OCI-M1 (cell line): ENCODE results near the gene MUS81.

Experiments
- DNase-seq: peaks from one replicate; lab custom pipeline; 2025; lab: John Stamatoyannopoulos, UW

Gene MUS81

GRCh38 chr11:65861165-65861505 lies 902 bp downstream of the MUS81 start:
- peak; percentile 57 for DNase-seq

- no peak for DNase-seq
Observed at GRCh38 chr11:65861533-65862183, 1.4 kb downstream of the MUS81 start.

GRCh38 chr11:65862191-65862735 lies 2.0 kb downstream of the MUS81 start:
- DNase-seq: no peak

- DNase-seq: no peak
Observed at GRCh38 chr11:65862941-65863888, 3.0 kb downstream of the MUS81 start.

- DNase-seq: no peak
Observed at GRCh38 chr11:65863889-65864705, 3.9 kb downstream of the MUS81 start.

- no peak for DNase-seq
Observed at GRCh38 chr11:65864706-65865471, 4.7 kb downstream of the MUS81 start.

- no peak for DNase-seq
Observed at GRCh38 chr11:65865550-65866172, 5.4 kb downstream of the MUS81 start.

- no peak for DNase-seq
Observed at GRCh38 chr11:65866509-65867283, 6.5 kb downstream of the MUS81 start.

- DNase-seq: peak; percentile 65
Observed at GRCh38 chr11:65867284-65868071, 7.2 kb downstream of the MUS81 start.

- DNase-seq: peak; percentile 29
Observed at GRCh38 chr11:65868076-65868667, 7.9 kb downstream of the MUS81 start.

GRCh38 chr11:65868907-65869306 lies 8.7 kb downstream of the MUS81 start:
- no peak for DNase-seq

GRCh38 chr11:65869643-65870306 lies 9.5 kb downstream of the MUS81 start:
- DNase-seq: no peak

GRCh38 chr11:65870307-65870658 lies 10.1 kb downstream of the MUS81 start:
- no peak for DNase-seq

GRCh38 chr11:65870706-65871681 lies 10.8 kb downstream of the MUS81 start:
- no peak for DNase-seq

GRCh38 chr11:65871811-65872548 lies 11.7 kb downstream of the MUS81 start:
- DNase-seq: no peak

GRCh38 chr11:65872586-65873317 lies 12.5 kb downstream of the MUS81 start, which contains the start of gene EFEMP2:
TSS of gene EFEMP2 (minus strand) at chr11:65872800. CDS start at chr11:65872354, 446 bp downstream.
- no peak for DNase-seq
